Hypothalamus (tissue), 51 donors: ENCODE measurements around the gene HIVEP3.

Experiments used
- DNase-seq, 51 donors: peaks; one replicate each; lab custom pipeline; 2025; lab: John Stamatoyannopoulos, UW

HIVEP3 gene

DNA sequence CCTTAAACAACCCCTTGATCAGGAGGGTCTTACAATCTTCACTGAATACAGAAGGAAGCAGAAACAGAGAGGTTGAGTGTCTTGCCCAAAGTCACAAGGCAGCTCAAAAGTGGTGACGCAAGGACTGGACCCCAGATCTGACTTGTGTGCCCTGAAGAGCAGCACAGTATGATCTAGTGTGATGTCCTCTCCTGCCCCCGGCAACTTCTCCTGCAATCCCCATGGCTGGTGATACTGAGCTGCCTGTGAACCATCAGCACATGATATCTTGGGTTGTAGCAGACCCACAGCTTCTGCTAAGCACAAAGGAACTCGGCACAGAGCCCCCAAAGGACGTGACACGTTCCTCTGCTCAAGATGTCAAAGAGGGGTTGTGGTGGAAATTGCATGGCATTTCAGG, 383.0 kb downstream of the HIVEP3 start:
- DNase-seq, result no peak

DNA sequence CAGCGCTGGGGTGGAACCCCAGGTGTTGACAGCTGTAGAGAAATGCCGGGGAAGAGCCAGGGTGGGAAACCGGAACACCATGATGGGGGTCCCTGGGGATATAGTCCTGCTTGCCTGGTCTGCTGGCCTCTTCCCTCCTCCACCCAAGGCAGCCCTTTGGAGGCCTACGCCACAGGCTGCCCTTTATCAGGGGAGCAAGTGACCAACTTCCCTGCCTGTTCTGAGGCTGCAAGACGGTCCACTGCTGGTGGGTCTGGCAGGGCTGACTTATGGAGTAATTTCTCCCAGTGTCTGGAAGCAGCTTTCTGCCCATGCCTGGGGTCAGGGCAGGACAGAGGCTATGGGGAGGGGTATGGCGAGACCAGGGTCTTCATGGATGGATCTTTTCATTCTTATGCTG, 383.4 kb downstream of the HIVEP3 start:
- no peak for DNase-seq

DNA sequence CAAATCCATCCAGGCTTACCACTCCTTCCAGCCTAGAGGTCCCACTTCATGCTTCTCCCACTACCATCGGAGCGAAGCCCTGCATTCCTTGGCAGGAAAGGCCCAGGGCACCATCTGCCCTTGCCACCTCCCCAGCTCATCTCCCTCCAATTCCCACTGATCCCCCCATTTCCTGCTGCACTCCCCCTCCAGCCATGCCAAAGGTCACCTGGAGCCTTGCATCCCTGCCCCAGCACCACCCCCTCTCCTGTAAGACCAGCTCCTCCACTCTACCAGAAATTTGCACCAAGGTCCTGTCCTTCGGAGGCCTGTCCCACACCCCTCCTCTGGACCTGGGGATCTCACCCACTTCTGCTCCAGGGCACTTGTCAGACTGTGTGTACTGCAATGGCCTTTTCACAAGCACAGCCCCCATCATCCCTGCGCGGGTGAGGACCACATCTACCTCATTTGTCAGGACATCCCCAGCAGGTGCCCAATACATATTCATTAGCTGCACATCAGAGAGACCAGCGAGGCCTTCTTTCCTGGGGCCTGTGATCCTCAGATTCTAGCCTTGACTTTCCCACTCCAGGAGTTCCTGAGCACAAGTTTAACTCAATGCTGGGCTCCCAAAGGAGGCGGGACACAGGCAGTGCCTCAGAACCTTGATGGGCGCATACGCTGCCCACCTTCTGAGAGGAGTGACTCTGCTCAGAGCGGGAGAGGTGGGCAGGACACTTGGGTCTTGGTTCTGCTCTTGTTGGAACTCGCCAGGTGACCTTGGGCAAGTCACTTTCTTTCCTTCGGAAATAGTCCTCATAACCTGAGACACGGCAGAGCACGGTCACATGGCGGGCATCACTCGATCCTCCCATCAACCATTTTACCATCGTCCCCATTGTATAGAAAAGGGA, 384.3 kb downstream of the HIVEP3 start:
- no peak for DNase-seq

DNA sequence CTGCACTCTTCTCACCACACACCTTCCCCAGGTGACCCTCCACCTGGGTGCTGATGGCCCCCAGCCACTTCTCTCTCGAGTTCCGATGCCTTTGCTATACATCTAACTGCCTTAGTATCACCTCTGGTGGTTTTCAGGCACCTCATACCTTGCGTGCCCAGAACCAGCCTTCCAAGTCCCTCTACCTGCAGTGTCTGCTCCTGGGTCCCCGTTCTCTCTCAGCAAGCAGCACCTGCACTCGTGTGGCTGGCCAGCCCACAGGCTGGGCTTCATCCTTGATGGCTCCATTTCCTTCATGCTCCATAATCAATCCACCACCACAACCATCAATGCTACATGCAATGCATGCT, 385.0 kb downstream of the HIVEP3 start:
- no peak for DNase-seq

DNA sequence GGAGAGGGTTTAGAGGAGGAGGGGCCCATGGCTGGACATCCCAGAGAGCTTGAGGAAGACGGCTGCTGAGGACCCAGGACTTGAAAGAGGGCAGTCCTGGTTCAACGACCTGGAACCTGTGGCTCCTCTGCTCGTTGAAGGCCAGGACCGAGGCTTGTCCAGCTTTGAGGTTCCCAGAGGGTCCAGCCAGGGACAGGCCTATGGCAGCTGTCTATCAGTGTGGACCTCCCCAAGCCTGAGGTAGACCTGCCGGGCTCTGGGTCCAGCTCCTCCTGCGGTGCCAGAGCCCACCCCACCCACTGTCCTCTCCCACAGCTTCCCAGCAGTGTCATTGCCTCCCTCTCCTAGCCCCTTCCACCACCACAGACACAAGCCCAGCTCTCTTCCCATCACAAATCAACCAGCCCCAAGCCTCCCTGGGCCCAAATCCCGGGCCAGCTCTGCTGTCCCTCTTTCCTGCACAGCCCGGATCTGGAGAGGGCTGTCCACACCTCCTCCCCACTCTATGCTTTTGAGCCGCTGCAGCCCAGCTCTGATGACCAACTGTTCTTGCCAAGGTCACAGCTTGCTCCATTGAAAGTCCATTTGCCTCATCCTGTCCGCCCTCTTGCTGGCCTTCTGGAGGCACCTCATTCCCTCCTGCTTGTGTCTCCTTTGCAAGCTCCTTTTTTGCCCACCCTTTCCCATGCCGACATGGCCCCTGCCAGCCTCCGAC, 385.5 kb downstream of the HIVEP3 start:
- no peak for DNase-seq

DNA sequence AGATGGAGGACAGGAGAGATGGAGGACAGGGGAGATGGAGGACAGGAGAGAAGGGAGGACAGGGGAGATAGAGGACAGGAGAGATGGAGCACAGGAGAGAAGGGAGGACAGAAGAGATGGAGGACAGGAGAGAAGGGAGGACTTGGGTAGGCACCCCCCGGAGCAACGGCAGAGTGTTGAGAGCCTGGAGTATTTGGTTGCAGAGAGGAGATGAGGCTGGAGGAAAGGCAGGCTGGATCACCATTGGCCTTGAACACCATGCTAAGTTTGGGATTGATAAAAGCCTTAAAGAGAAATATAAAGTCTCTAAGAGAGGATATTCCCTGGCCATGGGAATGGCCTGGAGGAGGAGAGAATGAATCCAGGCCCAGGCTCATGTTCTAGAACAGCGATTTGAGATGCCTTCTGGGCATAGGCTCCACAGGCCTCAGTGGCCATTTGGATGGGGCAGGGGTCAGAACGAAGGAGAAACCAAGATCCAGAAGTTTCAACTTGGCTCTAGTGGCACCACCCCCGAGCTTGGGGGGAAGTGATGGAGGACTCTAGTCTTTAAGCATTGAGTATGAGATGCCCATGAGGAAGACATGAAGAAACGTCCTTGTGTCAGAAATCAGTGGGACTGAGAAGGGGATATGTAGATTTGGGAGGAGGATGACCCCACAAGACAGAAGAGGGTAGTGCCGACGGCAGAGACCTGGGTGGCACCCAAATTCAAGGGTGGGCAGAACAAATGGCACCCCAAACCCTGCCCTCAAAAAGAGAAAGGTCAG, 386.3 kb downstream of the HIVEP3 start:
- DNase-seq, result no peak

DNA sequence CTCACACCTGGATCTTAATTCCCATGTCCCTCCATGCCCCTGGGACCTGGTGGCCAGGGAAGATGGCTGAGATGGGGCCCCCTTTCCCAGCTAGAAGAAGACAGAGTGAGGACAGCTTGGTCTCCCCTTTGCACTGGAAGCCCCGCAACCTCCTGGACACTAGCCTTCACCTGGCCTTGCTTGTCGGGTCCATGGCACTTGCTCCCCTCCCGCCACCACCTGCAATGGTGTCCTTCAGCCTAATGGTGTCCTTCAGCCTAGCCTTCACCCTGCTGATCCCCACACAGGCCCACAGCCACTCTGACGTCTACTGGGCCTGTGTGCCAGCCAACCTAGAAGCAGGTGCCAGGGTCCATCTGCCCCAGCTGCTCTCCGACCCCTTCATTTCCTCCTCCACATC, 388.3 kb downstream of the HIVEP3 start:
- DNase-seq, result no peak

DNA sequence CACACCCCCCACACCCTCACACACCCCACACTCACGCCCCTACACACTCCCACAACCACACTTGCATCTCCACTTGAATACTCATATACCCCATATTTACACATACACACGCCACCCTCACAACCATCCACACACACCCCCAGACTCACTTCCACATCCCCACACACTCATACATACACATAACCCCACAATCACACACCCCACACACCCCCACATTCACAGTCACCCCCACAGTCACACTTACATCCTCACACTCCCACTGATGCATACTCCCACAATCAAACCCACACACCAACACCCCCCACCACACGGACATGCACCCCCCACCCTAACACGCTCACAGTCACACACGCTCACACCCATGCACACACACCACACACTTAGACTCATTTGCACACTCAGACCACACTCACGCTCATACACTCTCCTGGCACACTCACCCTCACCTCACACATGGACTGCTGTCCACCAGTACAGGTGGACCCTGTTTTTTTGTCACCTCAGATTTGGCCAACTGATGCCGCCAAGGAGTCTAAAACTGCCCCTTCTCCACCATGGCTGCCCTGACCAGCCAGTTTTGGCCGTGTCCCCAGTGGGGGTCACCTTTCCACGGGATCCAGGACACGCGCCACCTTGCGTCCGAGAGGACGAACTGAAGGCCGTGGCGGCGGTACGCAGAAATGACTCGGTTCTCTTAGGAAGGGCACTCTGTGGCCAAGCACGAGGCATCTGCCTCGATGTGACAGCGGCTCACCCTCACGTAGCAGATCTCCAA, 388.9 kb downstream of the HIVEP3 start:
- DNase-seq, result no peak

DNA sequence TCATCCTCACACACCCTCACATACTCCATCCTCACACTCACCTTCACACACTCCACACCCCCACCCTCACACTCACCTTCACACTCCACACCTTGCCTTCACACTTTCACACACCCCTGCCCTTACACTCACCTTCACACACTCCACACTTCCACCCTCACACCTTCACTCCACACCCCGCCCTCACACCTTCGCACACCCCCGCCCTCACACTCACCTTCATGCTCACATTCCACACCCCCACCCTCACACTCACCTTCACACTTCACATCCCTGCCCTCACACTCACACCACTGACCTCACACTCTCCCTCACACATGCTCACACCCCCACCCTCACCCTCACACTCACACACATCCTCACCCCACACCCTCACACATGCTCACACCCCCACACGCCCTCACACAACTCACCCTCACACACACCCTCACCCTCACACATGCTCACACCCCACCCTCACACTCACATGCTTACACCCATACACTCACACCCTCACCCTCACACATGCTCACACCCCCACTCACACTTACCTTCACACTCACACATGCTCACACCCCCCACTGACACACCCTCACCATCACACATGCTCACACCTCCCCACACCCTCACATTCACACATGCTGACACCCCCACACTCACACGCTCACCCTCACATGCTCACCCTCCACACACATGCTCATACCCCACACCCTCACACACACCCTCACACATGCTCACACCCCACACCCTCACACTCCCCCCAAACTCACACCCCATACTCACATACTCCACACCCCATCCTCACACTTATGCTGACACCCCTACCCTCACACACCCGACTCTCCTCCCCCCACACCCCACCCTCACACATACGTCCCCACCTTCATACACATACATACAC, 389.8 kb downstream of the HIVEP3 start:
- DNase-seq, result no peak

DNA sequence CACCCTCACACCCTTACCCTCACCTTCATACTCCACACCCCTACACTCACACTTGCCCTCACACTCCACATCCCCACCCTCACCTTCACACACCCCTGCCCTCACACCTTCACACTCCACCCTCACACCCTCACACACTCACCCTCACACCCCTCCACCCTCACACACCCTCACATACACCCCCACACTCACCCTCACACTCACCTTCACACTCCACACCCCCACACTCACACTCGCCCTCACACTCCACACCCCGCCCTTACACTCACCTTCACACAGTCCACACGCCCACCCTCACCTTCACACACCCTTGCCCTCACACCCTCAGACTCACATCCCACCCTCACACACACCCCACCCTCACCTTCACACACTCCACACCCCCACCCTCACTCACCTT, 390.6 kb downstream of the HIVEP3 start:
- no peak for DNase-seq

DNA sequence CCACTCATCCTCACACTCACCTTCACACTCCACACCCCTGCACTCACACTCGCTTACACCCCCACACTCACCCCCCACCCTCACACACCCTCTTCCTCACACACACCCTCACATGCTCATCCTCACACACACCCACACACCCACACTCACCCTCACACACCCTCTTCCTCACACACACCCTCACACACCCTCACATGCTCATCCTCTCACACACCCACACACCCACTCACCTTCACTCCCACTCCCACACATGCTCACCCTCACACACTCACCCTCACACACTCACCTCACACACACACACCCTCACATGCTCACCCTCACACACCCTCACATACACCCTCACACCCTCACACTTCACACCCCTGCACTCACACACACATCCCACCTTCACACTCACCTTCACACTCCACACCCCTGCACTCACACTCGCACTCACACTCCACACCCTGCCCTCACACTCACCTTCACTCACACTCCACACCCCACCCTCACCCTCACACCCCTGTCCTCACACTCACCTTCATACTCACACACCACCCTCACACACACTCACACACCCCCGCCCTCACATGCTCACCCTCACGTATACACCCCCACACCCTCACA, 391.7 kb downstream of the HIVEP3 start:
- no peak for DNase-seq

DNA sequence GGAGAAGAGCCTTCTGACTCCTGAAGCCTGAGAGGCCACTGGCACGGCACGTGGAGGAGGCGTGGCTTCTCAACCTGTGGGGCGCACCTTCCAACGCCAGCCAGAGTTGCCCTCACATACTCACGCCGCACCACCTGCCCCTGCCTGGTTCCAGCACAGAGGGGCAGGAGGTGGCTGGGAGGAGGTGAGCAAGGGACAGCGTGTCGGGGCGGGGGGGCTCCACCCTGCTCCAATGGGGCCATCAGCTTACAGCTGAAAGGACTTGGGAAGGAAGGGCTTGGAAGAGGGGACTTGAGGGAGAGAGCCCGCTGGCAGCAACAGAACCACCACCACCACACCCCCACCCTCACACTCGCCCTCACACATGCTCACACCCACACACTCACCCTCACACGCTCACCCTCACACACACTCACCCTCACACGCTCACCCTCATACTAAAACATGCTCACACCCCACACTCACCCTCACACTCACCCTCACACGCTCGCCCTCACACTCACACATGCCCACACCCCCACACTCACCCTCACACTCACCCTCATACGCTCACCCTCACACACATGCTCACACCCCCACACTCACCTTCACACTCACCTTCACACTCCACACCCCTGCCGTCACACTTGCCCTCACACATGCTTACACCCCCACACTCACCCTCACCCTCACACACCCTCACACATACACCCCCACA, 392.7 kb downstream of the HIVEP3 start:
- DNase-seq, result no peak

DNA sequence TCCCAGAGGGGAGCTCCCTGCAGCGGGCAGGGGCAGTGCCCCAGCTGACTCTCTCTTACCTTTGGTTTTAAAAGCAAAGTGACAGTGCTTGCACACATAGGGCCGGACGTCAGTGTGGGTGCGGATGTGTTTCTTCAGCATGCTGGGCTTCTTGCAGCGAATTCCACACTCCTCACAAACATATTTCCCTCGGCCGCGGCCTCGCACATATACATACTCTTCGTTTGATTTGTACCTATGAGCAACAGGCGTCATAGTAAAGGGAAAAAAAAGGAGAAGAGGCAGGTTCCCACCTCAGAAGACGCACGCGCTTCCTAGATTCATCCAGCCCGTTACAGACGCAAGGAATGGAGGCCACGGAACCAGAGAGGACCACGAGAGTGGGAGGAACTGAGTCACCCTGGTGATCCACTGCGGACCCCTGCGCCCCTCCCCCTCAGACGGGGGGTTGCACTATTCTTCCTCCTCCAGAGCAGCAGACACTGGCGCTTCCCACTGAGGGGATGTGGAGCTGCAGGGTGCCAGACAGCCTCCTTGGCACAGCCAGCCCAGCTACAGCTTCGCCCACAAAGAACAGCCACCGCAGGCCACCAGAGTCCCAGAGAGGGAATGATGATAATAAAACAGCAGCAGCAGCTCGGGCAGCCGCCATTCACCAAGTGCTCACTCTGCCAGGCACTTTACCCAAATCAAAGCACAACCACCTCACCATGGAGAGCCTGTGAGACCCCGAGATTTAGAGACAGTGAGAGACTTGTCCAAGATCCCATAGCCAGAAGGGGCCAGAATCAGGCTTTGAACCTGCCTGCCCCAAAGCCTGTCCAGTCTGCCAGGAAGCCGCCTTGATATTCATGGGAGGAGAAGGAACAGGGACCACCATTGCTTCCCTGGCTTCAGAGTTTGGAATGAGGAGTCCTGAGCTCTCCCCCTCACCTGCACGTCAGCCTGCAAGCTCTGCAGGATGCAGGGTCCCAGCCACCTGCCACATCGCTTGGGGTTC, 393.7 kb downstream of the HIVEP3 start:
- peak in 1 of 51 donors; percentile 53 for DNase-seq

DNA sequence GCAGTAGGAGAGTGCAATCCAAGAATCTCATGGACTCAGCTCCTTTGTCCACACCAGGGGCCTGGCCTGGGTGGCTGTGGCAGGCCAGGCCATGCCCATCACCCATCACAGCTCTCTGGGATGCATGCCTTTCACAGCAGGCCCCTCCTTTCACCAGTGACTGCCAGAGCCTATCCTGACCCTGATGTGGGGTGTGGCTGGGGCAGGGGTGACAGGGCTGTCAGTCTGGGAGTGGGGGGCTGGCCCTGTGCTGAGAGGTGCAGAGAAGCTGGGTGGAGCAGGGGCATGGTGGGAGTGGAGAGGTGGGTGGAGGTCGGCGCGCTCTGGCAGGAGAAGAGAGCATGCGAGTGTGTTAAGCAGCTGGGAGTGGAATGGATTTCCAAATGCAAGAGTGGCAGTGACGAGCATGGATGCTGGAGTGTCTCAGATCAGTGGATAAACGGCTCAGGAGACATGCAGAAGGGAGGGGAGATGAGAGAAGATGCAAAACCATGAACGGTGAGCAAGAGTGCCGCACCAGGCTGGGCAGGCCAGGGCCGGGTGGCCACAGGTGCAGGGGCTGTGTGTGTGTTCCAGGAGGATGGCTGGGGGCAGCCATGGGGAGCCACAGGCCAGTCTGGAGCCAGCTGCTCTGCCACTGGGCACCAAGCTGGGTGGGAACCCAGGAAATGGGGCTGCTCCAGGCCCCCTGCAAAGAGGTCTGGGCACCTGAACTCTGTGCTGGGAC, 394.6 kb downstream of the HIVEP3 start:
- no peak for DNase-seq

DNA sequence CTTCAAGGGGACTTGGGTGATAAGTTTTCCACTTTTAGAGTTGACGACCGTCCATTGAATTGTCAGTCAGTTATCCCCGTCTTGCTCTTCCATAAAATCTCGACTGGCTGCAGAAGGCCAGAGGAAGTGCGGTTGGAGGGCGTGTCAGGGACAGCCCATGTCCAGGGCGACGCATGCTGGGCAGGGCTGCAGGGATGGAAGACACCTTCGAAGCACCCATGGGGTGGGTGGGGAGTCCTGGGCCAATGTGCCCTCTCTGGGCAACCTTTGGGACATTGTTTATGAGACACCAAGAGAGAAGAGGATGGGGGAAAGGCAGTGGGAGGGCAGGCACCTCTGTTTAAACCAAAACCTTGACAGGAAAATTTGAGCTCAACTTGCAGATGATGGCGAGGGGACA, 395.7 kb downstream of the HIVEP3 start:
- DNase-seq, result no peak

DNA sequence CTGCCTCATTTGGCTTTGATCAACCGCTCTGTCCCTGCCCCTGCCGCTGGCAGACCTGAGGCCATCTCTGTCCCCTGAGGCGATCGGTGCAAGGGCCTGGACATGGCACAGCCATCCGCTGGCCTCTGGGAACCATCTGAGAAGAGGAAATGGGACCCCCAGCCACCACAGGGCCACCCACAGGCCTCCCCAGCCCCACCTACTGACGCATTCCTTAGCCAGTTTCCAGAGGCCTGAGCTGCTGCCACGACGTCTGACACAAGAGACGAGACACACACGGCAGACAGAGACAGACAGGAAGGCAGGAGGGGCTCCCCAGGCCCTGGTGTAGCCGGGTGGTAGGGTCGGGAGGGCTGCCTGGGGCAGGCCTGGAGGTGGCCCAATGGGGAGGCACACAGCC, 397.0 kb downstream of the HIVEP3 start:
- no peak for DNase-seq
